GM19467 (cell line): ENCODE results near the gene FKBP11.
A peak's percentile ranks its signal among the peaks of the same experiment; 100 is the strongest.

Source experiments
- ATAC-seq: cut with Tn5 transposase; IDR thresholded peaks from one replicate; pipeline ENCODE4 v1.9.1; 2021; ENCODE audit warnings: mild to moderate bottlenecking, moderate library complexity; ENCODE audit not compliant: unreplicated experiment

Gene FKBP11

DNA sequence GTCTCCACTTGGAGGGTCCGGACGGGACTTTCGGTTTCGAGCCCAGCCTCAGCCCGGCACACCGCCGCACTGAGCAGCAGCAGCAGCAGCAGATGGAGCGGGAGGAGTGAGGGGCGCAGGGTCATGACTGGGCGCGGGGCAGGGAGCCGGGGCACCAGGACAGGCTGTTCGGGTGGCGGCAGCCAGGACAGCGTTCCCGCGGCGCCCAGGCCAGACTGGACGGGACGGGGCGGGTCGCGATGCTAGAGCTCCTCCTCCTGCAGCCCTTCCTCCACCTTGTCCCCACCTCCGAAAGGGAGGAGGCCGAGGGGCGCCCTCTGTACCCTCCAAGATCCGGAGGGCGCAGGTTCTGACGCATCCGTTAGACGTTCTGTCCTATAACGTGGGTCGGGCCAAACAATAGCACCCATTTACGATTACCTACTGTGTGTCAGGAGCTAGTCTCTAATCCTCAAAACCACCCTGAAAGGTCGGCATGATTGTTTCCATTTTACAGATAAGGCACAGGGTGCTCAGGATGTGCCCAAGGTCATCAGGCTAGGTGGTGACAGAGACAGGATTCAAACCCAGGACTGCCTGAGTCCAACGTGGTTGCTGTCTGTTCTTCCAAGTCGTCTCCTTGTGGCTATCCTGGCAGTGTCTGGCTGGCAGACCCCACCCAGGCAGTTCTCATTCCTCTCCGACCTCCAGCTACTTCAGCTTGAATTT lies at the start of gene FKBP11:
Gene FKBP11, minus strand, starts transcription at position 189 of the 708 bp plus-strand sequence. Its CDS starts 64 bp downstream, at position 125.
- peak; percentile 65 for ATAC-seq

DNA sequence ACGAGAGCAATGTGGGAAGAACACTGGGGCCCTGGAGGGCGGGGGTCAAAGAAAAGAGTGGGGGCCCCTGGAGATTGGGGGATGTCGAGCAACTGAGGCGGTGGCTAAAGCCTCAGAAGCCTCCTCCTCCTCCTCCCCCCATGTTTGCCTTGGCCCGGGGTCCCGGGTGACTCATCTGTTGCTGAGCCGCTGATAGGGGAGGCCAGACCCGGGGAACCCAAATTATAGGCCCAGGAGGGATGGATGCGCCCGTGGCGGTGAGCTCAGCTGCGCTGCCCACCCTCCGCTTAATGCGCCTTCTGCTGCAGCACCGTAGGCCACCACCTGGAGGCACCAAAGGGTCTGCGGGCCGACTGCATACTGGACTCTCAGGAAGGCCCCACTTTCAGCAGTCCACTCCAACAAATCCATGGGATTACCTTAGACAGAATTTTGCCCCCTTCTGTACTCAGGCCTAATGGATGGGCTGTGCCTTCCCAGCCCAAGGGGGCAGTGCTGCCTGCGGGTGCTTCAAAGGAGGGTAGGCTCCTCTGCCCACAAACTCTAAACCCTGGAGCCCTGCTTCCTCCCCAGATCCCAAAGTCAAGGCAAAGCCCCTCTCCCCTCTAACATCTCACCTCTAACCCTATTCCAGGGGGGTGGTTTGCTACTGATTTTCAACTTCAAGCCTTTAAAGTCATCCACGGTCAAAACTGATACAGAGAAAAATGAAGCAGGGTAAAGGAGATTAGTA lies 48.8 kb upstream of the FKBP11 start:
- ATAC-seq, result no peak

DNA sequence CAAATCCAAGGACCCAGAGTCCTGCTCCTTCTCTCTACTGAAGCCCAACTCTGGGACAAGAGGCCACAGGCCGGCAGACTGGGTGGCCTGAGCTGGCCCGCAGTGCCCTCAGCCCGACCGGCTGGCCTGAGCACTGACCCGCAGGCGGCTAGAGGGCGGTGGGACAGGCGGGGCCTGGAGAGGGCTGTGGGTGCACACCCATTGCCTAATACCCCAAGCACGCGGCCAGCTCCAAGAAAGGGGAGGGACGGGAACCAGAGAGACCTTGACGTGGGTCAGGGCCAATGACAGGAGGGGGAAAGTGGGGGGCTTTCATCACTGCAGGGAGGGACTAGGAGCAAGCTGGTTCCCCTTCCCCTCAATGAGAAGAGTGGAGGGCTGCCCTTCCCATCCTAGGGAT lies 48.2 kb upstream of the FKBP11 start:
- ATAC-seq, result no peak

DNA sequence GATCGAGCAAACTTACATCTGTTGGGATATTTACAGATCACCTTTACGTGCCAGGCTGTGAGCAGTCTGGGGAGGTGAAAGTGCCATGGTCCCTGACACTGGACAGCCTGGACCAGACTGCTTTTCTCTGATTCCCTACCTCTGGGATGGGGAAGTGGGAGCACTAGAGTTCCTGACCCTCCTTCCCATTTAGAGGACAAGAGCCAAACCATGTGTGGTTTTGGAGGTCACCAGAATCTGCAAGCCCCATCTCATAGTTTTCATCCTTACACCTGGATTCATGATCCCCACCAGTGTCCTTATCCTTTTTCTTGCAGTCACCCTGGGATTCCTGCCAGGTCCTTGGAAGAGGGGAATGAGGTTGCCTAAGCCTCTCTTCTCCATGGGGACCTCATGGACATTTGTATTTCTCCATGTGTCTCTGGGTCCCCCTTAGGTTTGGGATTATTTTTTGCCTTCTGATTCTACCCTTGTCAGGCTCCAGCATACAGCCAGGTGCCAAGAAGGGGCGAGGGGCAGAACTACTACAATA lies 47.7 kb upstream of the FKBP11 start:
- ATAC-seq, result no peak

DNA sequence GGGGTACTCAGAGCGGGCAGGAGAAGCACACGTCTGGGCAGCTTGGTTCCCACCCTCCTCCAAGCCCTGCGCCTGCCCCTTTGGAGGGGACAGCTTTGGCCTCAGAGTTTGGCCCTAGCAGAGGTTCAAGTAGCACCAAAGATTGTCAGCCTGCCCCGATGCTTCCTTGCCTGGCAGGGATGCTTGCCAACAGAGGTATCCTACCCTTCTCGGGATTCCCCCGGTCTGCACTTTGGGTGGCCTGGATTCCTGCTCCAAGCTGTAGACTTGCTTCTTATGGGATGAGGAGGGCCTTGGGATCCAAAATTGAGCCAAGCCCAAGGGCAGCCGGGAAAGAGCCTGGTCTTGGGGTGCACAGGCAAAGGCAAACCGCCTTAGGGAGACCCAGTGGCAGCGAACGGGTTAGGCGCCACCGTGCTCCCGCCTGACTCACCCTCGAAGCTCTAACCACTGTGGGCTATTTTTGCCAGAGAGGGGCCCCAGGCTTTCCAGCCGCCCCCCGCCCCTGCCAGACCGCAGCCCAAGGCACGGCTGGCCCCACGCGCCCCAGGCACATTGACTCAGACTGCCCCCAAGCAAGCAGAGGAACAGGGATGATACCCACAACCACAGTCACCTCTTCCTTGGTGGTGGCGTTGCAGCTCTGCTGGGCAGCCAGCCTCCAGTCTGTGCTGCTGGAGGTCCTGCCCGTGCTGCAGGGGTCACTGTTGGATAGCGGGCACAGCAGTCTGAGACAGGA lies 47.1 kb upstream of the FKBP11 start:
- ATAC-seq, result no peak

DNA sequence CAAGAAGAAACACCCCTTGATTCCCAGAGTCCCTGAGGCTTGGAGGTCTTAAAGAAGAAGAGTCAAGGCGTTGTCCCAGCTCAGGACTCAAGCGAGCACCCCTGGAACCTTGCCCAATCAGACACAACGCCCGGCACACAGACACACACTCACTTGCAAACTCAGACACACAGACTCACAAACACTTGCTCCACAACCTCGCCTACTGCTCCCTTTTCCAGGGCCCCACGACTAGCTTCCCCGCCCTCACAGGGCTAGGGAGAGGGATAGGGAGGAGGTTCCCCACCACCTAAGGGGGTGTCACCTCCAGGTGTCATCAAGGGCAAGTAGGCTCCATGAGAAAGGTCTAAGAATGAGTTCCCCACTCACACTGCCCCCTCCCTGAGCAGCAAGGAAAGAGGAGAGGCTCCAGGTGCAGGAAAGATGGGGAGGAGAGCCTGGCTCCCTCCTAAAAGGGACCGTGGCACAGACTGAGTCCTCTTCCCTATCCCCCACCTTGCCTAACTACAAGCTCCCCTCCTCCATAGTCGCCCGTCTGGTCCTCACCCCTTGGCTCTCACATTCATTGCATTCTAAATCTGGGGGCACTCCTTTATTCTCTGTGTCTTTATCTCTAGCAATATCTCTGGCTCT lies 45.5 kb upstream of the FKBP11 start:
- no peak for ATAC-seq

GRCh38 chr12:48969833-48970701 lies 44.8 kb upstream of the FKBP11 start:
- ATAC-seq, result no peak

- no peak for ATAC-seq
Measured at GRCh38 chr12:48969160-48969771, 44.0 kb upstream of the FKBP11 start.

DNA sequence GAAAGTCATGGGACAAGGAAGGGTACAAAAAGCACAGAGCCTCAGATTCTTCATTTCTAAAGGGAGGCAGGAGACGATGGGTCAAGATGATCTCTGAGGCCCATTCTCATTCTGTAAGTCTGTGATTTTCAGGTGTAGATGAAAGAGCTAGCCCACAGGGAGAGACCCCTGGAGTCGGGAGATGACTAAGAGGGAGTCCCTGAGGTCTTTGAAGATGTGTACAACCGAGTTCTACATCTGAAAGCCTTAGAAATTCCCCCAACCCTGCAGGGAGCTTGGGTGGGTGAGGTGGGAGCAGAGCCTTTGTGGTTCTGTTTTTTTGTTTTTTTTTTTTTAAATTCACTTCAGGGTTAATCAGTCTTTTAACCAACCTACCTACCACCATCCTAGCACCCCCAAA lies 43.2 kb upstream of the FKBP11 start:
- no peak for ATAC-seq

GRCh38 chr12:48967991-48968390 lies 42.7 kb upstream of the FKBP11 start:
- ATAC-seq, result no peak

DNA sequence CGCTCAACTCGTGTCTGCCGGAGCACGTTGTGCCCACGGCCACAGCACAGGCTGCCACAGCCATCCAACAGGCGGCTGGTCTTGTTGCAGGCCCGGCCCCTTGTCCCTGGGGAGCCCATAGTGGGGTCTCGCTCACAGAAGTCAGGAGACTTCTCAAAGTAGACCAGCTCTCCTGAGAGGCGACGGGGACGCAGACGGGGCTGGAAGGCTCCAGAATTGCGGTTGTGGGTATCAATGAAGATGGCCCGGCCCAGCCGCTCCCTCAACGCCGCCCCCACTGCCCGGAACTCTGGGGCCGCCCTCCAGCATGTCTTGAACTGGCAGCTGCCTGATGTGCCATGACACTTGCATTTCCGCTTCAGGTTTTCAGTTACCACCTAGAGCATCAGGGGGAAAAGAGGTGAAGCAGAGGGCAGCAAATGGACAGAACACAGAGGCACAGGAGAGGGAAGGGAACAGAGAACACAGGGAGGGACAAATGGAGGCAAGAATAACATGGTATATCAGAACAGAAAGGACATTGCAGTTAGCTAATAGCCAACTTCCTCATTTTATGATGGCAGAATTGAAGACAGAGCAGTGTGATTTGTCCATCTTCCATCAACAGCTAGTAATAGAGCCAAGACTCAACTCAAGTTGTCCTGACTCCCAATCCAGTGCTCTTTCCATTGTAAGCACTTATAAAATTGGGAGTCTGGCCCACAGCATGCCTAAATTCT lies 41.0 kb upstream of the FKBP11 start:
- ATAC-seq, result no peak

DNA sequence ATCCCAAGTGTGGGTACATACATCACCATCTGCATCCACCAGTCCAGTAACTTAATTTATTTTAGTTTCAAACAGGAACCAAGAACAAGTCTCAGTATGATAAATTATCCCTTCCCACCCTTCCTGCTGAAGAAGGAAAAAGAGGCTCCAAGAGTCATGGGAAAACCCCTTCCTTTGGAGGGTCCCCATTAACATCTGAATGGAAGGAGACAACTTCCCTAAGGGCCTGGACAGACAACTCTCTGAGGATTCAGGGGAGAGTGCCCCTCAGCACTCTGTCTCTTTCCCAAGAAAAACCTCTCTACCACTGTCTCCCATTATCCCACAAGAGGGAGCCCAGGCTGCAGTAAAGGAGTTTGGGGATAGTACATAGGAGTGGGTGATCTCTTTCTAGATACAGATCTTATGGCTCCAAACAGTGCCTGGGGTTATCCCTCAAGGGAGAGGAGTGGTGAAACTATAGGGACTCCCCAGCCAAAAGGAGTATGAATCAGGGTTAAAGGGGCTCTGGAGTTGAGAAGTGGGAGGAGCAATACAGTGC lies 40.1 kb upstream of the FKBP11 start:
- ATAC-seq, result no peak

GRCh38 chr12:48961801-48962200 lies 36.5 kb upstream of the FKBP11 start:
- ATAC-seq, result no peak

DNA sequence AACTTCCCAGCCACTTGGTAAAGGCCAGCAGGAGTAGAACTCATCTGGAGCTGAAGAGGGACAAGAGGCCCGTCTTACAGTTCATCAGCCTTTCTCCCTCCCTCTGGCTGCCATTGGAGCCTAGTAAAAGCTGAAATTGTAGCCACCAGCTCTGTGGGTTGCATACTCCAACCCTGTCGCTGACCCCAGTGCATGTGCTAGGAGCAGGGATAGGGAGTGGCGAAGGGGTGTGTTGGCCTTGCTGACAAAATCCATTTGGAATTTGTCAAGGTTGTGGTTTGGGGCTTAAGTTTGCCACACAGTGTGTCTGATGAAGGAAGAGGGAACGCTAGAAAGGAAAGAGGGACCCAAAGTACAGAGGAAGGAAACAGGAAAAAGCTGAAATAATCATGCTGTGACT lies 36.0 kb upstream of the FKBP11 start:
- no peak for ATAC-seq

DNA sequence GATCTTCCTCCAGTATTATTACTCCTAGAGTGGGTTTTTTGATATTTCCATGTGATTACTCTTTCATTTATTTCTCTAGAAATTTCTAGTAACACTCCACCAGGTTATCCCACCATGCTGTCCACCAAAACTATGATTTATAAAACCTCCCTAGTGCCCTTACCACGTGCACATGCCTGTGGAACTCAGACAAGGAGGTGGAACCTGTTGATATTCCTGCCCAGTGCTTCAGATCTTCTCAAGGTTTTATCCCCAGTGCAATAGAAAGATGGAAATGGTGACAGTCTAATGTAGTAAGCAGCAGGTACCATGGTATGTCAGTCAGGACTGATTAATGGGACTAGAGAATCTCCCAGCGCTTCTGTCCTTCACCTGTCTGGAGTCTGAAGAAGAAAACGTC lies 35.5 kb upstream of the FKBP11 start:
- no peak for ATAC-seq

DNA sequence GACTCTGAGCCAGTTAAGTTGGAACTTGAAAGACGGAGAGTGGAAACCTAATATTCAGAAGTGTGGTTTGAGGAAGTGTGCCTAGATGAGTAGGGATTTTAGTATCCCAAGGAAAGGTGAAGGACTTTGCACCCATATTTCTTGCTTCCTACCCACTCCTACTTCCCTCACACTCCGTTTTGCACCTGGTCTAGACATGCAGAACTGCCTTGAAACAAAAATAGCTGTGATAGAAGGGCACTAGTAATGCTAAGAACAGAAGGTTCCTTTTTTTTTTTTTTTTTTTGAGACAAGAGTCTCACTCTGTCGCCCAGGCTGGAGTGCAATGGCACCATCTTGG lies 32.7 kb upstream of the FKBP11 start:
- no peak for ATAC-seq

DNA sequence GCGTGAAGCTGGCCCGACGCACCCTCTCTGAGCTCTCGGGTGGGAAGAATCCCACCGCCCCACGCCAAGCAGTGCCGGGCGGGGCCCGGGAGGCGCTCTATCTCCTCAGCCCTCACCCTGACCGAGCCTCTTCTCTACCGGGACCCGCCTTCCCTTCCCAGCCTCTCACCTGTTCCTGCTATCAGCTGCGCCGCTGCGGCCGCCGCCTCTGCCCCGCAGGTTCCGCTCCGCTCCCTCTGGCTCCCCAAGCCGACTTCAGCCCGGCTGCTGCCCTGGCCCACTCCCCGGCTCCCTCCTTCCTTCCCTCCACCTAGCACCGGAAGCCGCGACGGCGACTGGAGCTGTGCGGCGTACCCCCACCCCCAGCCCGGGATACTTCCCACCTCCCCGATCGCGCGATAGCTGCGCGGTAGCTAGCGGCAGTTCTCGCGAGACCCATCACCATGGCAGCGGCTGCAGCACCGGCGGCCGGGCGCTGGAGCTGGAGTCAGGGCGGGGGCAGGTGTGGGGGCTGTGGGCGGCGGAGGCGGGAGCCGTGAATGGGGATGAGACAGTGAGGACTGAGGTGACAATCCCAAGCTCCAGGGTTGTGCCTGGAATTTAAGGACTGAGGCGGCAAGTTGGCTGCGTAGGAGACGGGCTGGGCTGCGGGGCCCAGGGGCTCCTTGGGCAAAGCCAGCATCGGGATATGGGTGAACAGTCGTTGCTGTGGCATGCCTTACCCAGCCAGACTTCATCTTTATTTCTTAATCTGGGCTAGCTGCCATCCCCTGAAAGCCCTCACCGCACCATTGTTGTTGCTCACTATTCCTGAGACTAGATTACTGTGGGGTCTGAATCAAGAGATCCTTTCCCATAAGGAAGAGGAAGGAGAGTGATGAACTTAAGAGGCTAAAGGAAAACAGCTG lies 32.1 kb upstream of the FKBP11 start, which contains the start of gene ARF3:
Gene ARF3, minus strand, starts transcription at position 347 of the 908 bp plus-strand sequence. CDS start 16,392 bp downstream, outside the sequence.
- ATAC-seq, result peak; percentile 82
